ENCODE results near the gene SCUBE3. TPM values are rescaled to one million over a fixed set of nuclear protein-coding genes. Genes with fewer than 3 reads are reported as not detected.

SCUBE3 gene
- total and polyA plus RNA-seq, 2 experiments from 2014 or later: 8.7 to 10.2 TPM

DNA sequence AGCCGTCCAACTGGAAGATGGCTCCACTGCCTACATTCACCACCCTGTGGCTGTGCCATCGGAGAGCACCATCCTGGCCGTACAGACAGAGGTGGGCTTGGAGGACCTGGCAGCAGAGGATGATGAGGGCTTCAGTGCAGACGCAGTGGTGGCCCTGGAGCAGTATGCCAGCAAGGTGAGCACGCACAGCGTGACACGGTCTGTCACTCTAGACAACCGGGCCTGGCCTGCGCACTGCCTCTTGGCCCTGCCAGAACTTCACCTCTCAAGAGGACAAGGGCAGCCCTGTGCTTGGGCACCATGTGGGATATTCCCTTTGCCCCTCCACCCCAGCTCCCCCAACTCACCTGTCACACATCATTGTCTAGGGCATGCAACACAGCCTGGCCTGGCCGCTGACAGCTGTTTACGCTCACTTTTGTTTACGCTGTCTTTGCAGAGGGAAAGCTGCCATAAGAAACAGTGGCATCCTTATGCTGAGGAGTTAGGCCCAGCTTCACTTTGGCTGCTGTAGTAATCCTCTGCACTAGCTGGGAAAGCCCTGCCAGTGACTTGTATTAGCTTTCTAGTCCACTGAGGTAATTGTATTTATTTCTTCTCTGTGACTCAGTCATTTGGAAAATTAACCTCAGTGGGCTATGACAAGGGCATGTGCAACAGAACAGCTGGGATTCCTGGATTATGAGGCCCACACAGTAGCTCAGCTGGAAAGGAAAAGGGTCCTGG lies 74.1 kb downstream of the SCUBE3 start:
- H2AFZ ChIP-seq: no peak overlapping the region
- no peaks in the 10 kb centered on the region for H4K20me1 ChIP-seq (ENCODE audit: insufficient read depth, poor library complexity, severe bottlenecking)
- H3K4me1 ChIP-seq (ENCODE audit: insufficient read depth): no peaks in the 10 kb centered on the region
- TF ChIP-seq EZH2 (IDR thresholded peaks at IDR 0.05; ENCODE audit: borderline replicate concordance): no peak
- TF ChIP-seq EZH2phosphoT487 (IDR thresholded peaks at IDR 0.05; ENCODE audit: low read depth, severe bottlenecking, unreplicated experiment): no peak
- TF ChIP-seq, protein P1, sequence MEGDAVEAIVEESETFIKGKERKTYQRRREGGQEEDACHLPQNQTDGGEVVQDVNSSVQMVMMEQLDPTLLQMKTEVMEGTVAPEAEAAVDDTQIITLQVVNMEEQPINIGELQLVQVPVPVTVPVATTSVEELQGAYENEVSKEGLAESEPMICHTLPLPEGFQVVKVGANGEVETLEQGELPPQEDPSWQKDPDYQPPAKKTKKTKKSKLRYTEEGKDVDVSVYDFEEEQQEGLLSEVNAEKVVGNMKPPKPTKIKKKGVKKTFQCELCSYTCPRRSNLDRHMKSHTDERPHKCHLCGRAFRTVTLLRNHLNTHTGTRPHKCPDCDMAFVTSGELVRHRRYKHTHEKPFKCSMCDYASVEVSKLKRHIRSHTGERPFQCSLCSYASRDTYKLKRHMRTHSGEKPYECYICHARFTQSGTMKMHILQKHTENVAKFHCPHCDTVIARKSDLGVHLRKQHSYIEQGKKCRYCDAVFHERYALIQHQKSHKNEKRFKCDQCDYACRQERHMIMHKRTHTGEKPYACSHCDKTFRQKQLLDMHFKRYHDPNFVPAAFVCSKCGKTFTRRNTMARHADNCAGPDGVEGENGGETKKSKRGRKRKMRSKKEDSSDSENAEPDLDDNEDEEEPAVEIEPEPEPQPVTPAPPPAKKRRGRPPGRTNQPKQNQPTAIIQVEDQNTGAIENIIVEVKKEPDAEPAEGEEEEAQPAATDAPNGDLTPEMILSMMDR (IDR thresholded peaks at IDR 0.05; ENCODE audit: poor library complexity): no peak
- no peaks in the 10 kb centered on the region for H3K27me3 ChIP-seq
- no peak overlapping the region for H3K4me2 ChIP-seq
- H3K36me3 ChIP-seq (replicated peaks; ENCODE audit: insufficient read depth, low read depth): no peaks in the 10 kb centered on the region
- no peak overlapping the region for H3K27ac ChIP-seq
- no peaks in the 10 kb centered on the region for H3K9me2 ChIP-seq (replicated peaks; ENCODE audit: insufficient read depth)
- 94% methylated on average over 12 of the region's 12 CpGs for WGBS (ENCODE audit: low lambda C conversion rate, missing lambda C conversion rate)
- no peak for DNase-seq (ENCODE audit: low spot score)
- no peaks in the 10 kb centered on the region for H3K9me3 ChIP-seq (ENCODE audit: low read depth)
- H3K79me2 ChIP-seq: no peaks in the 10 kb centered on the region
- no peak overlapping the region for H3K4me3 ChIP-seq

DNA sequence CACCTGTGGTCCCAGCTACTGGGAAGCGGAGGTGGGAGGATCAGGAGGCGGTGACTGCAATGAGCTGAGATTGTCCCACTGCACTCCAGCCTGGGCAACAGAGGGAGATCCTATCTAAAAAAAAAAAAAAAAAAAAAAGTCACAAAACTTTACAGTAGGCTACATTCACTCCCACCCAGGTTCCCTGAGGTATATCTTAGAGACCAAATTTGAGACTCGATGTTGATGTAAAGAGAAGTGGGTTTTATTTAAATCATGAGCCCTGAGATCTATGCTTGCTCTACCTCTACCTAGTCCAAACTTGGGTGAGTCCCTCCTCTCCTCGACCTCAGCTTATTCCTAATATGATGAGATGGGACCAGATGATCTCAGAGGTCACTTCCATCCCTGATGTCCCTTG lies 75.1 kb downstream of the SCUBE3 start:
- no peak overlapping the region for H3K4me2 ChIP-seq
- no peak for DNase-seq (ENCODE audit: low spot score)
- H3K79me2 ChIP-seq: no peaks in the 10 kb centered on the region
- no peak overlapping the region for H2AFZ ChIP-seq
- no peaks in the 10 kb centered on the region for H3K9me3 ChIP-seq (ENCODE audit: low read depth)
- 79% methylated on average over 4 of the region's 4 CpGs for whole genome bisulfite sequencing (ENCODE audit: low lambda C conversion rate, missing lambda C conversion rate)
- H3K4me3 ChIP-seq: no peak overlapping the region
- no peaks in the 10 kb centered on the region for H3K4me1 ChIP-seq (ENCODE audit: insufficient read depth)
- no peaks in the 10 kb centered on the region for H4K20me1 ChIP-seq (ENCODE audit: insufficient read depth, poor library complexity, severe bottlenecking)
- H3K9me2 ChIP-seq (replicated peaks; ENCODE audit: insufficient read depth): no peaks in the 10 kb centered on the region
- no peaks in the 10 kb centered on the region for H3K36me3 ChIP-seq (replicated peaks; ENCODE audit: insufficient read depth, low read depth)
- H3K27ac ChIP-seq: no peak overlapping the region
- H3K27me3 ChIP-seq: no peaks in the 10 kb centered on the region
- TF ChIP-seq EZH2 (IDR thresholded peaks at IDR 0.05; ENCODE audit: borderline replicate concordance): no peak
- TF ChIP-seq EZH2phosphoT487 (IDR thresholded peaks at IDR 0.05; ENCODE audit: low read depth, severe bottlenecking, unreplicated experiment): no peak
- TF ChIP-seq, protein P1 (IDR thresholded peaks at IDR 0.05; ENCODE audit: poor library complexity): no peak

DNA sequence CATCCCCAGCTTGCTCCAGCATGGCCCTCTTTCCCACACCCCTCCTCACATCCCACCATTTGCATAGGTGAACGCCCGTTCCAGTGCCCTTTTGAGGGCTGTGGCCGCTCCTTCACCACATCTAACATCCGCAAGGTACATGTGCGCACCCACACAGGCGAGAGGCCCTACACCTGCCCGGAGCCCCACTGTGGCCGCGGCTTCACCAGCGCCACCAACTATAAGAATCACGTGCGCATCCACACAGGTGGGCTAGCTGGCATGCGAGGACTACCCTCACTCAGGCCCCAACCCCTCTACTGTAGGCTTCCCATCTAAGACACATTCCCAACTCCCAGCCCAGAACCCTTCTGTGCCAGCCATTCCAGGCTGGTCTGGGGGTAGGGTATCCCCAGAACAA lies 77.7 kb downstream of the SCUBE3 start:
- Histone ChIP-seq H3K27me3 (no peaks in the 10 kb centered on the region), H3K4me3 (no peak overlapping the region), H4K20me1 (ENCODE audit: insufficient read depth, poor library complexity, severe bottlenecking) (no peaks in the 10 kb centered on the region), H3K27ac (no peak overlapping the region), H3K79me2 (no peaks in the 10 kb centered on the region), H3K4me2 (no peak overlapping the region), H2AFZ (no peak overlapping the region), H3K4me1 (ENCODE audit: insufficient read depth) (no peaks in the 10 kb centered on the region), H3K9me2 (replicated peaks; ENCODE audit: insufficient read depth) (no peaks in the 10 kb centered on the region), H3K9me3 (ENCODE audit: low read depth) (no peaks in the 10 kb centered on the region), H3K36me3 (replicated peaks; ENCODE audit: insufficient read depth, low read depth) (no peaks in the 10 kb centered on the region)
- DNase-seq (ENCODE audit: low spot score): no peak
- TF ChIP-seq EZH2 (IDR thresholded peaks at IDR 0.05; ENCODE audit: borderline replicate concordance) (no peak), EZH2phosphoT487 (IDR thresholded peaks at IDR 0.05; ENCODE audit: low read depth, severe bottlenecking, unreplicated experiment) (no peak)
- TF ChIP-seq, protein P1 (IDR thresholded peaks at IDR 0.05; ENCODE audit: poor library complexity): no peak
- WGBS (ENCODE audit: low lambda C conversion rate, missing lambda C conversion rate): 98% methylated on average over 13 of the region's 13 CpGs

All from hepatocyte (in vitro differentiated cells).